Breast epithelium (tissue), 3 donors: ENCODE results near the gene OBSCN.

Source experiments
- POLR2A ChIP-seq: fragments of 450-650 bp; IDR thresholded peaks from one replicate; pipeline ENCODE4 v1.6.1; 2016; ENCODE audit warnings: antibody characterized with exemption, mild to moderate bottlenecking, moderate library complexity
- POLR2AphosphoS5 ChIP-seq, 3 donors: sonication (generic); formaldehyde crosslinking; IDR thresholded peaks; one replicate each; pipeline ENCODE4 v1.6.1; 2017; ENCODE audit warnings: antibody characterized with exemption in 3 of 3
- TF ChIP-seq, protein P1 (sequence below), 3 donors: fragments of 450-650 bp; IDR thresholded peaks; one replicate each; pipeline ENCODE4 v1.5.1; 2016 to 2017; ENCODE audit warnings: antibody characterized with exemption in 3 of 3, mild to moderate bottlenecking in 3 of 3, moderate library complexity in 3 of 3

DNA sequence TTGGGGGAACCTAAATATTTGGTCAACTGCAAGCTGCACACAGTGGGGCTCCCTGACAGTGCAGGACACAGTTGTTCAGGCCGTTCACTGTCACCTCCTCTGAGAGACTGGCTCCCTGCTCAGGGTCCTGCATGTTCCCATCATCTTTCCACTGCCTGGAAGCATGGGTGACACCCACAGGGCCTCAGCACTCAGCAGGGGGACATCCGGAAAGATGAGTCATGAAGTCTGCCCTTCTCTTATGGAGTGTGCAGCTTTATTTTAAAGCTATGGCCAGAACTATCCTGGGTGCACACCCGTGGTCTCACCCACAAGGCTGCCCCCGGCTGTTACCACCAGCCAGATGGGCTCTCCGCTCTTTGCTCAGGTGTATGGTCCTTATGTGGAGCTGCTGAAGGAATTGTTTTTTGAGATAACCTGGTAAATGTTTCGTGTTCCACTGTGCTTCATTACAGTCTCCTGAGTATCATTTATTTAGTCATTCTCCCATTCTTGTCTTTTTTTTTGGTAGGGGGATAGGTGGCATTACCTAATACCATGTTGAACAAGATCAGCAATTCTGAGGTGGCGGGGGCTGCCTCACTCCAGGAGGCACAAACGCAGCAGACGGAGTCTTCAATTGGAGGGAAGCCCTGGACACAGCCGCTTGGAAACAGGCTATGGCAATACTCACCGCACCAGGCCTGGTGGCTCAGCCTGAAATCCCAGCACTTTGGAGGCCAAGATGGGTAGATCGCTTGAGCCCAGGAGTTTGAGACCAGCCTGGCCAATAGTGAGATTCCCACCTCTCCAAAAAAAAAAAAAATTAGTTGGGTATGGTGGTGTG, 184.5 kb downstream of the OBSCN start:
- TF ChIP-seq POLR2A: no peak
- TF ChIP-seq, protein P1, sequence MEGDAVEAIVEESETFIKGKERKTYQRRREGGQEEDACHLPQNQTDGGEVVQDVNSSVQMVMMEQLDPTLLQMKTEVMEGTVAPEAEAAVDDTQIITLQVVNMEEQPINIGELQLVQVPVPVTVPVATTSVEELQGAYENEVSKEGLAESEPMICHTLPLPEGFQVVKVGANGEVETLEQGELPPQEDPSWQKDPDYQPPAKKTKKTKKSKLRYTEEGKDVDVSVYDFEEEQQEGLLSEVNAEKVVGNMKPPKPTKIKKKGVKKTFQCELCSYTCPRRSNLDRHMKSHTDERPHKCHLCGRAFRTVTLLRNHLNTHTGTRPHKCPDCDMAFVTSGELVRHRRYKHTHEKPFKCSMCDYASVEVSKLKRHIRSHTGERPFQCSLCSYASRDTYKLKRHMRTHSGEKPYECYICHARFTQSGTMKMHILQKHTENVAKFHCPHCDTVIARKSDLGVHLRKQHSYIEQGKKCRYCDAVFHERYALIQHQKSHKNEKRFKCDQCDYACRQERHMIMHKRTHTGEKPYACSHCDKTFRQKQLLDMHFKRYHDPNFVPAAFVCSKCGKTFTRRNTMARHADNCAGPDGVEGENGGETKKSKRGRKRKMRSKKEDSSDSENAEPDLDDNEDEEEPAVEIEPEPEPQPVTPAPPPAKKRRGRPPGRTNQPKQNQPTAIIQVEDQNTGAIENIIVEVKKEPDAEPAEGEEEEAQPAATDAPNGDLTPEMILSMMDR (IDR thresholded peaks at IDR 0.05): no peak
- no peak for TF ChIP-seq POLR2AphosphoS5 (IDR thresholded peaks at IDR 0.05)
